Hepatocyte (in vitro differentiated cells): ENCODE results near the gene CGN. TPM values are rescaled to one million over a fixed set of nuclear protein-coding genes. Genes with fewer than 3 reads are reported as not detected.

Experiments
- DNase-seq: peaks from one replicate; pipeline ENCODE4 v3.0.0-alpha.2; 2016; ENCODE audit warnings: low spot score
- H2AFZ ChIP-seq: fragments of 200-600 bp; sonication (generic); 2 replicates; pipeline ENCODE4 v1.6.0; 2016; ENCODE audit warnings: antibody characterized with exemption, mild to moderate bottlenecking
- H3K27ac ChIP-seq: fragments of 200-600 bp; sonication (generic); 2 replicates; pipeline ENCODE4 v1.5.1; 2016; ENCODE audit warnings: mild to moderate bottlenecking
- H3K27me3 ChIP-seq: fragments of 200-600 bp; sonication (generic); 2 replicates; pipeline ENCODE4 v1.6.1; 2016
- H3K36me3 ChIP-seq: fragments of 200-600 bp; sonication (generic); replicated peaks from 2 replicates; pipeline ENCODE4 v1.5.1; 2016; ENCODE audit warnings: low read depth; ENCODE audit not compliant: insufficient read depth
- H3K4me1 ChIP-seq: fragments of 200-600 bp; sonication (generic); 2 replicates; pipeline ENCODE4 v1.5.1; 2016; ENCODE audit warnings: mild to moderate bottlenecking, moderate library complexity; ENCODE audit not compliant: insufficient read depth
- H3K4me2 ChIP-seq: fragments of 200-600 bp; sonication (generic); 2 replicates; pipeline ENCODE4 v1.6.0; 2016
- H3K4me3 ChIP-seq: fragments of 200-600 bp; sonication (generic); 2 replicates; pipeline ENCODE4 v1.5.1; 2016; ENCODE audit warnings: mild to moderate bottlenecking
- H3K79me2 ChIP-seq: fragments of 200-600 bp; sonication (generic); 2 replicates; pipeline ENCODE4 v1.6.0; 2017; ENCODE audit warnings: mild to moderate bottlenecking
- H3K9me2 ChIP-seq: fragments of 200-600 bp; sonication (generic); replicated peaks from 2 replicates; pipeline ENCODE4 v1.6.0; 2017; ENCODE audit warnings: mild to moderate bottlenecking; ENCODE audit not compliant: insufficient read depth
- H3K9me3 ChIP-seq: fragments of 200-600 bp; sonication (generic); 2 replicates; pipeline ENCODE4 v1.5.1; 2016; ENCODE audit warnings: low read depth, mild to moderate bottlenecking
- H4K20me1 ChIP-seq: fragments of 200-600 bp; sonication (generic); 2 replicates; pipeline ENCODE4 v1.6.0; 2016; ENCODE audit warnings: mild to moderate bottlenecking; ENCODE audit not compliant: insufficient read depth, poor library complexity, severe bottlenecking
- EZH2 ChIP-seq: fragments of 200-600 bp; sonication (generic); IDR thresholded peaks from 2 replicates; pipeline ENCODE4 v1.6.1; 2016; ENCODE audit warnings: antibody characterized with exemption, mild to moderate bottlenecking, borderline replicate concordance
- EZH2phosphoT487 ChIP-seq: fragments of 200-600 bp; sonication (generic); IDR thresholded peaks from one replicate; pipeline ENCODE4 v1.6.1; 2018; ENCODE audit warnings: antibody characterized with exemption, mild to moderate bottlenecking, low read depth, moderate library complexity; ENCODE audit not compliant: unreplicated experiment, severe bottlenecking
- WGBS: methylation state at CpG from one replicate; pipeline ENCODE4 v1.1.6; 2016; ENCODE audit warnings: low lambda C conversion rate; ENCODE audit errors: missing lambda C conversion rate; 5-methylcytosine and 5-hydroxymethylcytosine counted together
- polyA plus RNA-seq: library from polyadenylated mRNA; unstranded; fragments of >200 nt; fragmentation: Nextera tagmentation; extraction: Ambion mirVana; gene quantifications from 2 replicates; pipeline ENCODE4 v1.2.1, GENCODE V29; 2016
- total RNA-seq: library from RNA; depleted of rRNA; stranded (reverse); fragments of >200 nt; gene quantifications from 2 replicates; pipeline ENCODE4 v1.2.3, GENCODE V29; 2014
- TF ChIP-seq, protein P1 (sequence below): fragments of 200-600 bp; sonication (generic); IDR thresholded peaks from 2 replicates; pipeline ENCODE4 v1.5.1; 2016; ENCODE audit warnings: antibody characterized with exemption, mild to moderate bottlenecking; ENCODE audit not compliant: poor library complexity

The CGN gene
- total and polyA plus RNA-seq, 2 experiments from 2014 or later: 46.3 to 58.2 TPM

GRCh38 chr1:151526735-151527525 is 15.7 kb downstream of the CGN start:
- H3K27ac ChIP-seq: no peak overlapping the region
- no peaks in the 10 kb centered on the region for H3K9me2 ChIP-seq
- peaks cover 7% of the 10 kb centered on the region for H3K79me2 ChIP-seq
- H3K4me2 ChIP-seq: no peak overlapping the region
- no peaks in the 10 kb centered on the region for H3K4me1 ChIP-seq
- H3K36me3 ChIP-seq: no peaks in the 10 kb centered on the region
- no peak for DNase-seq
- H2AFZ ChIP-seq: no peak overlapping the region
- no peak overlapping the region for H3K4me3 ChIP-seq
- no peaks in the 10 kb centered on the region for H4K20me1 ChIP-seq
- 93% methylated on average over 7 of the region's 7 CpGs for WGBS
- H3K27me3 ChIP-seq: no peaks in the 10 kb centered on the region
- H3K9me3 ChIP-seq: no peaks in the 10 kb centered on the region
- TF ChIP-seq EZH2: no peak
- TF ChIP-seq EZH2phosphoT487: no peak
- TF ChIP-seq, protein P1, sequence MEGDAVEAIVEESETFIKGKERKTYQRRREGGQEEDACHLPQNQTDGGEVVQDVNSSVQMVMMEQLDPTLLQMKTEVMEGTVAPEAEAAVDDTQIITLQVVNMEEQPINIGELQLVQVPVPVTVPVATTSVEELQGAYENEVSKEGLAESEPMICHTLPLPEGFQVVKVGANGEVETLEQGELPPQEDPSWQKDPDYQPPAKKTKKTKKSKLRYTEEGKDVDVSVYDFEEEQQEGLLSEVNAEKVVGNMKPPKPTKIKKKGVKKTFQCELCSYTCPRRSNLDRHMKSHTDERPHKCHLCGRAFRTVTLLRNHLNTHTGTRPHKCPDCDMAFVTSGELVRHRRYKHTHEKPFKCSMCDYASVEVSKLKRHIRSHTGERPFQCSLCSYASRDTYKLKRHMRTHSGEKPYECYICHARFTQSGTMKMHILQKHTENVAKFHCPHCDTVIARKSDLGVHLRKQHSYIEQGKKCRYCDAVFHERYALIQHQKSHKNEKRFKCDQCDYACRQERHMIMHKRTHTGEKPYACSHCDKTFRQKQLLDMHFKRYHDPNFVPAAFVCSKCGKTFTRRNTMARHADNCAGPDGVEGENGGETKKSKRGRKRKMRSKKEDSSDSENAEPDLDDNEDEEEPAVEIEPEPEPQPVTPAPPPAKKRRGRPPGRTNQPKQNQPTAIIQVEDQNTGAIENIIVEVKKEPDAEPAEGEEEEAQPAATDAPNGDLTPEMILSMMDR: no peak

GRCh38 chr1:151529211-151529702 is 18.1 kb downstream of the CGN start:
- H3K27ac ChIP-seq: no peak overlapping the region
- TF ChIP-seq EZH2 (no peak), EZH2phosphoT487 (no peak)
- TF ChIP-seq, protein P1: no peak
- no peak for DNase-seq
- WGBS: 93% methylated on average over 11 of the region's 11 CpGs
- no peak overlapping the region for H3K4me3 ChIP-seq
- H3K4me1 ChIP-seq: no peaks in the 10 kb centered on the region
- no peaks in the 10 kb centered on the region for H3K9me3 ChIP-seq
- H2AFZ ChIP-seq: no peak overlapping the region
- no peaks in the 10 kb centered on the region for H3K36me3 ChIP-seq
- no peaks in the 10 kb centered on the region for H4K20me1 ChIP-seq
- H3K79me2 ChIP-seq: no peaks in the 10 kb centered on the region
- H3K4me2 ChIP-seq: no peak overlapping the region
- no peaks in the 10 kb centered on the region for H3K27me3 ChIP-seq
- no peaks in the 10 kb centered on the region for H3K9me2 ChIP-seq

DNA sequence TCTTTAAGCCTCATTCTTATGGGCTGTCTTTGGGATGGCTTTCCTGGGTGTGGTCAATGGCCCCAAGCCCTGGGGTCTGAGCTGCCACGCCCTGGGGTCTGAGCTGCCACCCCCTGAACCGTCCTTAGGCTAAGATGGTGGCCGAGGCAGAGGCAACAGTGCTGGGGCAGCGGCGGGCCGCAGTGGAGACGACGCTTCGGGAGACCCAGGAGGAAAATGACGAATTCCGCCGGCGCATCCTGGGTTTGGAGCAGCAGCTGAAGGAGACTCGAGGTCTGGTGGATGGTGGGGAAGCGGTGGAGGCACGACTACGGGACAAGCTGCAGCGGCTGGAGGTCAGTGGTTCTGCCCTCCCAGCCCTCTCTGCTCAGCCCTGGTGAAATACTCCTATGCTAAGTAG is 18.6 kb downstream of the CGN start:
- Histone ChIP-seq H3K9me2 (no peaks in the 10 kb centered on the region), H3K27ac (no peak overlapping the region), H3K27me3 (no peaks in the 10 kb centered on the region), H3K79me2 (no peaks in the 10 kb centered on the region), H3K4me2 (no peak overlapping the region), H4K20me1 (no peaks in the 10 kb centered on the region), H3K4me3 (no peak overlapping the region), H3K4me1 (no peaks in the 10 kb centered on the region), H2AFZ (no peak overlapping the region), H3K36me3 (no peaks in the 10 kb centered on the region), H3K9me3 (no peaks in the 10 kb centered on the region)
- WGBS: 95% methylated on average over 18 of the region's 18 CpGs
- DNase-seq: no peak
- TF ChIP-seq EZH2 (no peak), EZH2phosphoT487 (no peak)
- TF ChIP-seq, protein P1: no peak
